ENCODE results near the gene IL36RN.

- TF ChIP-seq CTCF (IDR thresholded peaks at IDR 0.05; ENCODE audit: low read length) (no peak), EZH2 (optimal IDR thresholded peaks at IDR 0.05; ENCODE audit: low read depth, low read length) (no peak)
Measured at GRCh38 chr2:113111121-113111520, 52.1 kb downstream of the IL36RN start.

Data from MM.1S (cell line).